Lower lobe of right lung (tissue), 2 donors: ENCODE measurements around the gene TSC22D1. TPM values are rescaled to one million over a fixed set of nuclear protein-coding genes. Genes with fewer than 3 reads are reported as not detected.

Experiments
- ATAC-seq, 2 donors: fragments of 200-7000 bp; cut with Tn5 transposase; one replicate each; pipeline ENCODE4 v1.9.1; 2020 to 2022; ENCODE audit warnings: mild to moderate bottlenecking in 2 of 2, moderate library complexity in 2 of 2
- DNase-seq: peaks from one replicate; pipeline ENCODE4 v3.0.0-alpha.2; 2020
- H3K27ac ChIP-seq: fragments of 200-600 bp; one replicate; pipeline ENCODE4 v1.8.0; 2022
- H3K27me3 ChIP-seq: fragments of 200-600 bp; one replicate; pipeline ENCODE4 v1.8.0; 2022; ENCODE audit warnings: low read depth
- H3K36me3 ChIP-seq: fragments of 200-600 bp; one replicate; pipeline ENCODE4 v1.8.0; 2022; ENCODE audit warnings: mild to moderate bottlenecking
- H3K4me1 ChIP-seq: fragments of 200-600 bp; one replicate; pipeline ENCODE4 v1.8.0; 2022
- H3K4me3 ChIP-seq: fragments of 200-600 bp; one replicate; pipeline ENCODE4 v1.8.0; 2022; ENCODE audit warnings: mild to moderate bottlenecking
- H3K9me3 ChIP-seq: fragments of 200-600 bp; one replicate; pipeline ENCODE4 v1.8.0; 2022
- CTCF ChIP-seq: fragments of 200-600 bp; IDR thresholded peaks from one replicate; pipeline ENCODE4 v1.8.0; 2022; ENCODE audit warnings: antibody characterized with exemption, mild to moderate bottlenecking
- intact Hi-C: fragments of 100-400 bp; cut with DNase I; formaldehyde crosslinking; loops from one replicate; pipeline ENCODE4 v1.11.0; 2022
- total RNA-seq: library from RNA; stranded (reverse); fragmentation: NEBNext Ultra II Directional; extraction: Animal tissue kit (Norgen Biotek cat#: 25700); gene quantifications from one replicate; pipeline ENCODE4 v1.2.1, GENCODE V29; 2021
- donor health status: DM: no; HTN: yes; CAD: no; lungs with severe emphysema.

The TSC22D1 gene
- total RNA-seq, 1 donor from 2014 or later: 163 TPM

- no peaks in the 10 kb centered on the region for H3K27me3 ChIP-seq
- no peak for DNase-seq
- no peak for ATAC-seq
- no peak overlapping the region for H3K27ac ChIP-seq
- no peak overlapping the region for H3K4me3 ChIP-seq
- no peak for TF ChIP-seq CTCF
- H3K36me3 ChIP-seq: no peaks in the 10 kb centered on the region
- intact Hi-C loops: no loop called here
- H3K4me1 ChIP-seq: no peaks in the 10 kb centered on the region
- H3K9me3 ChIP-seq: no peaks in the 10 kb centered on the region
Observed at GRCh38 chr13:44404261-44405132, 171.6 kb downstream of the TSC22D1 start.

- intact Hi-C loops: no loop called here
- peak in 1 of 2 donors; percentile 20 for ATAC-seq
Observed at GRCh38 chr13:44403461-44404056, 172.6 kb downstream of the TSC22D1 start.

GRCh38 chr13:44402899-44403445 is 173.2 kb downstream of the TSC22D1 start:
- Histone ChIP-seq H3K36me3 (no peaks in the 10 kb centered on the region), H3K4me3 (no peak overlapping the region), H3K27ac (no peak overlapping the region), H3K9me3 (no peaks in the 10 kb centered on the region), H3K27me3 (no peaks in the 10 kb centered on the region), H3K4me1 (no peaks in the 10 kb centered on the region)
- intact Hi-C loops: no loop called here
- no peak for DNase-seq
- no peak for TF ChIP-seq CTCF
- peak; percentile 36 to 64 for ATAC-seq

More at GRCh38 chr13:44403461-44404056, 172.6 kb downstream of the TSC22D1 start:
- Histone ChIP-seq H3K27ac (no peak overlapping the region), H3K4me3 (no peak overlapping the region), H3K27me3 (no peaks in the 10 kb centered on the region), H3K9me3 (no peaks in the 10 kb centered on the region), H3K4me1 (no peaks in the 10 kb centered on the region), H3K36me3 (no peaks in the 10 kb centered on the region)
- DNase-seq: no peak
- no peak for TF ChIP-seq CTCF

GRCh38 chr13:44401577-44401976 is 174.6 kb downstream of the TSC22D1 start:
- H3K4me1 ChIP-seq: no peaks in the 10 kb centered on the region
- H3K27ac ChIP-seq: no peak overlapping the region
- no peak overlapping the region for H3K4me3 ChIP-seq
- H3K27me3 ChIP-seq: no peaks in the 10 kb centered on the region
- no peaks in the 10 kb centered on the region for H3K9me3 ChIP-seq
- no peak for TF ChIP-seq CTCF
- H3K36me3 ChIP-seq: no peaks in the 10 kb centered on the region
- no peak for DNase-seq
- ATAC-seq: no peak
- intact Hi-C loops: no loop called here

GRCh38 chr13:44400736-44401135 is 175.4 kb downstream of the TSC22D1 start:
- Histone ChIP-seq H3K4me3 (no peak overlapping the region), H3K36me3 (no peaks in the 10 kb centered on the region), H3K27me3 (no peaks in the 10 kb centered on the region), H3K9me3 (no peaks in the 10 kb centered on the region), H3K27ac (no peak overlapping the region), H3K4me1 (no peaks in the 10 kb centered on the region)
- intact Hi-C loops: no loop called here
- no peak for ATAC-seq
- TF ChIP-seq CTCF: no peak
- DNase-seq: no peak
